GM12878 (cell line): ENCODE measurements around the gene SETD1B. TPM values are rescaled to one million over a fixed set of nuclear protein-coding genes. Genes with fewer than 3 reads are reported as not detected.

Experiments
- ATAC-seq: fragments of 200-7000 bp; cut with Tn5 transposase; 3 replicates; pipeline ENCODE4 v1.9.1; 2020; ENCODE audit warnings: mild to moderate bottlenecking, moderate library complexity
- BruUV-seq: library from RNA; stranded (reverse); fragments of 400-500 nt; replicated peaks from 2 replicates; lab custom pipeline; 2021; lab: Mats Ljungman, UMichigan
- CTCF ChIA-PET: fragments of 300-600 bp; sonication (Branson Sonifier 250); formaldehyde crosslinking; extraction: SDS; loops from one replicate; lab custom pipeline; 2021; ENCODE audit warnings: inconsistent platforms; lab: Yijun Ruan, JAX
- POLR2A ChIA-PET: fragments of 350-600 bp; formaldehyde crosslinking; extraction: SDS; loops from one replicate; lab custom pipeline; 2021; ENCODE audit warnings: inconsistent platforms; lab: Charles Lee
- RAD21 ChIA-PET: fragments of 300-600 bp; sonication (Branson Sonifier 250); formaldehyde crosslinking; loops from one replicate; lab custom pipeline; 2023; ENCODE audit warnings: antibody characterized with exemption; ENCODE audit not compliant: unreplicated experiment; lab: Charles Lee
- SMC1A ChIA-PET: fragments of 300-600 bp; sonication (Branson Sonifier 250); formaldehyde crosslinking; loops from one replicate; lab custom pipeline; 2023; ENCODE audit not compliant: unreplicated experiment, uncharacterized antibody; lab: Charles Lee
- DNase-seq: peaks from one replicate; pipeline ENCODE4 v3.0.0-alpha.2; 2011; ENCODE audit warnings: low read depth, low spot score
- FAIRE-seq: peaks from 3 replicates; lab custom pipeline; 2011; peaks lifted over from hg19 to GRCh38; lab: Jason Lieb, UNC
- H2AFZ ChIP-seq: 2 replicates; pipeline ENCODE4 v1.6.0; 2011; ENCODE audit warnings: low read depth, low read length, control low read depth; ENCODE audit not compliant: control insufficient read depth
- H3K27ac ChIP-seq: 2 replicates; pipeline ENCODE4 v1.5.1; 2011; ENCODE audit warnings: control low read depth; ENCODE audit not compliant: control insufficient read depth, insufficient read depth
- H3K27me3 ChIP-seq, 2 experiments: replicated peaks in 1 of 2; 2 replicates each; pipeline versions ENCODE4 v1.6.0 to v1.6.1; 2011; ENCODE audit warnings: low read length in 1 of 2; ENCODE audit not compliant: control insufficient read depth in 2 of 2, insufficient read depth in 2 of 2
- H3K36me3 ChIP-seq, 2 experiments: 2 replicates each; pipeline ENCODE4 v1.5.1; 2011; ENCODE audit warnings: low read length in 1 of 2; ENCODE audit not compliant: control insufficient read depth in 2 of 2, insufficient read depth in 2 of 2
- H3K4me1 ChIP-seq: 2 replicates; pipeline ENCODE4 v1.6.1; 2011; ENCODE audit warnings: mild to moderate bottlenecking, low read length, moderate library complexity, mixed read lengths; ENCODE audit not compliant: control insufficient read depth, insufficient read depth
- H3K4me2 ChIP-seq: 2 replicates; pipeline ENCODE4 v1.6.0; 2011; ENCODE audit warnings: control low read depth; ENCODE audit not compliant: control insufficient read depth, insufficient read depth
- H3K4me3 ChIP-seq: fragments of 200-600 bp; sonication (generic); 2 replicates; pipeline ENCODE4 v1.5.1; 2016
- H3K79me2 ChIP-seq: 2 replicates; pipeline ENCODE4 v1.6.0; 2011; ENCODE audit warnings: low read length; ENCODE audit not compliant: control insufficient read depth, insufficient read depth
- H3K9ac ChIP-seq: 2 replicates; pipeline ENCODE4 v1.8.0; 2011; ENCODE audit warnings: low read length, control low read depth, mixed read lengths; ENCODE audit not compliant: control insufficient read depth, insufficient read depth
- H3K9me3 ChIP-seq: replicated peaks from 3 replicates; pipeline ENCODE4 v1.5.1; 2011; ENCODE audit warnings: mild to moderate bottlenecking, low read length; ENCODE audit not compliant: control insufficient read depth, insufficient read depth
- H4K20me1 ChIP-seq: 2 replicates; pipeline ENCODE4 v1.6.0; 2011; ENCODE audit not compliant: control insufficient read depth, insufficient read depth
- ATF7 ChIP-seq: fragments of 450-650 bp; IDR thresholded peaks from 2 replicates; pipeline ENCODE4 v1.6.1; 2016; ENCODE audit warnings: low read depth, mild to moderate bottlenecking
- BCL11A ChIP-seq: IDR thresholded peaks from 2 replicates; pipeline ENCODE4 v1.6.1; 2011; ENCODE audit warnings: low read depth, low read length
- BHLHE40 ChIP-seq, 2 experiments: fragments of 450-650 bp in 1 of 2; IDR thresholded peaks; 2 replicates each; pipeline ENCODE4 v1.6.1; 2011 to 2017; ENCODE audit warnings: low read depth in 2 of 2, borderline replicate concordance in 1 of 2, improper control_type of control experiment in 1 of 2, low read length in 1 of 2, mild to moderate bottlenecking in 1 of 2
- ETV6 ChIP-seq, 2 experiments: fragments of 450-650 bp in 1 of 2; IDR thresholded peaks in 1 of 2; conservative IDR thresholded peaks in 1 of 2; 2 replicates each; pipeline ENCODE4 v1.6.1; 2014; ENCODE audit warnings: antibody characterized with exemption in 1 of 2, borderline replicate concordance in 1 of 2, low read depth in 1 of 2, mild to moderate bottlenecking in 1 of 2, moderate library complexity in 1 of 2
- EZH2 ChIP-seq: IDR thresholded peaks from 2 replicates; pipeline ENCODE4 v1.6.1; 2012; ENCODE audit warnings: low read depth, mild to moderate bottlenecking, control low read depth, inconsistent platforms, low read length, borderline replicate concordance; ENCODE audit not compliant: control insufficient read depth
- FOXM1 ChIP-seq: IDR thresholded peaks from 2 replicates; pipeline ENCODE4 v1.6.1; 2012; ENCODE audit warnings: low read depth, mild to moderate bottlenecking, inconsistent platforms, low read length, moderate library complexity
- GATAD2B ChIP-seq: fragments of 450-650 bp; conservative IDR thresholded peaks from 2 replicates; pipeline ENCODE4 v1.6.1; 2017; ENCODE audit warnings: low read depth, mild to moderate bottlenecking, moderate library complexity
- IKZF2 ChIP-seq, 2 experiments: fragments of 450-650 bp; IDR thresholded peaks; 2 replicates each; pipeline ENCODE4 v1.6.1; 2017; ENCODE audit warnings: mild to moderate bottlenecking in 2 of 2, moderate library complexity in 2 of 2
- SKIL ChIP-seq: fragments of 450-650 bp; IDR thresholded peaks from 2 replicates; pipeline ENCODE4 v1.6.1; 2017; ENCODE audit warnings: mild to moderate bottlenecking, low read depth, inconsistent platforms; ENCODE audit not compliant: poor library complexity, severe bottlenecking
- SPI1 ChIP-seq: IDR thresholded peaks from 2 replicates; pipeline ENCODE4 v1.6.1; 2011; ENCODE audit warnings: low read depth, mild to moderate bottlenecking, low read length, moderate library complexity, borderline replicate concordance; ENCODE audit not compliant: insufficient read depth
- SRF ChIP-seq, 2 experiments: IDR thresholded peaks; 2 replicates each; pipeline ENCODE4 v1.6.1; 2011; ENCODE audit warnings: low read depth in 2 of 2, low read length in 2 of 2, mild to moderate bottlenecking in 1 of 2, moderate library complexity in 1 of 2
- WGBS: methylation state at CpG from one replicate; pipeline ENCODE4 v1.1.6; 2016; ENCODE audit warnings: low lambda C conversion rate; ENCODE audit not compliant: insufficient replicate concordance, insufficient coverage; ENCODE audit errors: missing lambda C conversion rate; 5-methylcytosine and 5-hydroxymethylcytosine counted together
- in situ Hi-C: fragments of 300-500 bp; cut with MboI; formaldehyde crosslinking; loops from 9 replicates; pipeline ENCODE4 v1.14.3; 2018; ENCODE audit warnings: mixed read lengths
- intact Hi-C: fragments of 100-400 bp; cut with micrococcal nuclease; formaldehyde crosslinking; loops from one replicate; pipeline ENCODE4 v1.14.2; 2022; ENCODE audit not compliant: unreplicated experiment
- polyA plus RNA-seq, 11 experiments: library from polyadenylated mRNA; depleted of rRNA in 4 of 11; unstranded in 6 of 11; stranded (reverse) in 5 of 11; fragments of >200 nt; fragmentation: Nextera tagmentation in 4 of 11; fragmentation: Illumina TruSeq in 1 of 11; extraction: Ambion mirVana in 4 of 11; extraction: Trizol in 1 of 11; gene quantifications; 1 replicate in 1 of 11; 2 replicates in 10 of 11; pipeline versions ENCODE4 v1.2.1 to v1.2.3, GENCODE V29; 2011 to 2016; ENCODE audit warnings: inconsistent platforms in 2 of 11, missing spikeins in 2 of 11, low read depth in 1 of 11
- total RNA-seq, 4 experiments: library from RNA; depleted of rRNA in 3 of 4; stranded (reverse); fragments of >200 nt in 3 of 4; fragmentation: Illumina TruSeq in 1 of 4; extraction: Trizol in 1 of 4; gene quantifications; 2 replicates each; pipeline versions ENCODE4 v1.2.1 to v1.2.3, GENCODE V29; 2013 to 2021
- TF ChIP-seq, protein P1 (sequence below): IDR thresholded peaks from 2 replicates; pipeline ENCODE4 v1.6.1; 2011; ENCODE audit warnings: borderline replicate concordance, low read depth, mild to moderate bottlenecking, moderate library complexity, mixed read lengths, low read length; ENCODE audit not compliant: insufficient read depth; ENCODE audit errors: extremely low read length
- TF ChIP-seq, protein P2 (sequence below): fragments of 450-650 bp; IDR thresholded peaks from 2 replicates; pipeline ENCODE4 v1.6.1; 2018; ENCODE audit warnings: mild to moderate bottlenecking, low read depth, moderate library complexity; ENCODE audit not compliant: partially characterized antibody

SETD1B gene
- total and polyA plus RNA-seq, 10 of the 15 experiments (the other 5 are each of a cell fraction or from before 2014, with no cell fraction given) = 0.50 to 17.3 (median 1.6) TPM

DNA sequence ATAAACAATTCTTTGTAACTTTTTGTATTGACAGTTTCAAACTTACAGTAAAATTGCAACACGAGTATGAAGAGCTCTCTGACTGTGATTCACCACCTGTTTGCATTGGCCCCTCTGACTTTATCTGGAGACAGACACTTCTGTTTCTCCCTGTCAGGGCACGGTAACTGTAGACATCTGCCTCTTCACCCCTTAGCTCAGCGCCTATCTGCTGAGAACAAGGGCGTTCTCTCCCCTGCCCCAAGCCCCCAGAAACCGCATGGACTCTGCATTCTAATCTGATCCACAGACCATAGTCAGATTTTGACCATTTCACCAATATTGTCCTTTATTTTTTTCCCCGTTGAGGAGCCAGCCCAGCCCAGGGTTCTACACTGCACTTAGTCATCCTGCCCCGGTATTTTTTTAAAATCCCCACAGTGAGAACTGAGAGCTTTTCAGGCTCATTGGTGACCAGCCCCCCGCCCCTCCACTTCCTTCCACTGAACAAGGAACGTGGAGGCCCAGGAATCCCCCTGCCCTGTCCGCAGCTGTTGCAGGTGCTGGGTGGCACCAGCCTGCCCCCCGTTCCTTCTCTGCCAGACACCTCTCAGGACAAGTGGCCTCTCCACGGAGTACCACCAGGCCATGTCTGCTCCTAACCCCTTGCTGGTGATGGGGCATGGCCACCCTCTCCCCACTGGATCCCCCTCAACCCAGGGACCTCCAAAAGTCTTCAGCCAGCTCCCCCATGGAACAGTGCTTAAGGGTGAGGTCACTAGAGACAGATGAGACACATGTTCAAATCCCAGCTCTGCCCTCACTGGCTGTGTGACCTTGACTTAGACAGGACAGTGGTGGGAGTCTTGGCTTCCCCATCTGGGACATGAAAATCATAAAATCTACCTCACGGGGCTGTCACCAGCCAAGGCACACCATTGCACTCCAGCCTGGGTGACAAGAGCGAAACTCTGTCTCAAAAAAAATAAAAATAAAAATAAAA, 21.5 kb upstream of the SETD1B start:
- Histone ChIP-seq H3K36me3 (peaks cover 28 to 29% of the 10 kb centered on the region in 2 experiments), H3K4me3 (peak overlapping the region; percentile 41; the same call in 1 of the 2 replicates), H3K4me1 (peaks cover 60% of the 10 kb centered on the region), H3K9me3 (no peaks in the 10 kb centered on the region), H3K9ac (peak overlapping the region; percentile 63), H3K79me2 (peaks cover 51% of the 10 kb centered on the region), H3K4me2 (peak overlapping the region; percentile 96), H3K27me3 (no peaks in the 10 kb centered on the region), H2AFZ (peak overlapping the region; percentile 61), H3K27ac (peak overlapping the region; percentile 98), H4K20me1 (no peaks in the 10 kb centered on the region)
- in situ Hi-C loops (no loop called here), intact Hi-C loops (loop anchor here (1.0 kb wide), 1 partner anchor 8 kb away; no protein-coding TSS in a partner anchor)
- ChIA-PET RAD21 (interaction anchor here (0.6 to 11.5 kb wide), 10 partner anchors 9 to 279 kb away, joined by 3 to 230 read pairs (median 4); partner anchors contain the start of genes PSMD9, RHOF, SETD1B and TMEM120B), CTCF (interaction anchor here (0.6 to 15.0 kb wide), 15 partner anchors 10 to 376 kb away, joined by 3 to 492 read pairs (median 4); partner anchors contain the start of genes PSMD9, RHOF and TMEM120B), POLR2A (interaction anchor here (0.5 to 6.5 kb wide), 15 partner anchors 9 to 1154 kb away, joined by 3 to 114 read pairs (median 5); partner anchors contain the start of genes ORAI1, PSMD9, RHOF and SETD1B), SMC1A (interaction anchor here (0.6 to 3.0 kb wide), 14 partner anchors 9 to 230 kb away, joined by 3 to 94 read pairs (median 4); partner anchors contain the start of genes RHOF and SETD1B)
- no TSS peak for BruUV-seq
- DNase-seq (no peak), FAIRE-seq (peak; percentile 99), ATAC-seq (peak; percentile 88)
- WGBS = 6% methylated on average over 14 of the region's 14 CpGs
- 0 out of 2 replicates have a peak, but pooled peaks have one; percentile 60 for TF ChIP-seq FOXM1
- no peak for TF ChIP-seq SRF (IDR thresholded peaks at IDR 0.05; ENCODE audit: low read depth in 2 of 2, low read length in 2 of 2)
- peak; percentile 25 for TF ChIP-seq SKIL
- TF ChIP-seq GATAD2B = peak; percentile 77
- TF ChIP-seq EZH2 = no peak
- peak; percentile 75 for TF ChIP-seq SPI1
- peak; percentile 62 to 74; a peak in 3 of 4 replicates for TF ChIP-seq IKZF2 (IDR thresholded peaks at IDR 0.05)
- TF ChIP-seq ATF7 = no peak
- TF ChIP-seq, protein P1, sequence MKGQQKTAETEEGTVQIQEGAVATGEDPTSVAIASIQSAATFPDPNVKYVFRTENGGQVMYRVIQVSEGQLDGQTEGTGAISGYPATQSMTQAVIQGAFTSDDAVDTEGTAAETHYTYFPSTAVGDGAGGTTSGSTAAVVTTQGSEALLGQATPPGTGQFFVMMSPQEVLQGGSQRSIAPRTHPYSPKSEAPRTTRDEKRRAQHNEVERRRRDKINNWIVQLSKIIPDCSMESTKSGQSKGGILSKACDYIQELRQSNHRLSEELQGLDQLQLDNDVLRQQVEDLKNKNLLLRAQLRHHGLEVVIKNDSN = no peak
- TF ChIP-seq ETV6 (conservative IDR thresholded peaks at IDR 0.05 in 1 of 2, IDR thresholded peaks at IDR 0.05 in 1 of 2; ENCODE audit: borderline replicate concordance in 1 of 2, low read depth in 1 of 2) = 0 out of 4 replicates have a peak, but pooled peaks of 1 of the 2 experiments have one; percentile 26
- TF ChIP-seq BCL11A = 0 out of 2 replicates have a peak, but pooled peaks have one; percentile 37
- TF ChIP-seq, protein P2, sequence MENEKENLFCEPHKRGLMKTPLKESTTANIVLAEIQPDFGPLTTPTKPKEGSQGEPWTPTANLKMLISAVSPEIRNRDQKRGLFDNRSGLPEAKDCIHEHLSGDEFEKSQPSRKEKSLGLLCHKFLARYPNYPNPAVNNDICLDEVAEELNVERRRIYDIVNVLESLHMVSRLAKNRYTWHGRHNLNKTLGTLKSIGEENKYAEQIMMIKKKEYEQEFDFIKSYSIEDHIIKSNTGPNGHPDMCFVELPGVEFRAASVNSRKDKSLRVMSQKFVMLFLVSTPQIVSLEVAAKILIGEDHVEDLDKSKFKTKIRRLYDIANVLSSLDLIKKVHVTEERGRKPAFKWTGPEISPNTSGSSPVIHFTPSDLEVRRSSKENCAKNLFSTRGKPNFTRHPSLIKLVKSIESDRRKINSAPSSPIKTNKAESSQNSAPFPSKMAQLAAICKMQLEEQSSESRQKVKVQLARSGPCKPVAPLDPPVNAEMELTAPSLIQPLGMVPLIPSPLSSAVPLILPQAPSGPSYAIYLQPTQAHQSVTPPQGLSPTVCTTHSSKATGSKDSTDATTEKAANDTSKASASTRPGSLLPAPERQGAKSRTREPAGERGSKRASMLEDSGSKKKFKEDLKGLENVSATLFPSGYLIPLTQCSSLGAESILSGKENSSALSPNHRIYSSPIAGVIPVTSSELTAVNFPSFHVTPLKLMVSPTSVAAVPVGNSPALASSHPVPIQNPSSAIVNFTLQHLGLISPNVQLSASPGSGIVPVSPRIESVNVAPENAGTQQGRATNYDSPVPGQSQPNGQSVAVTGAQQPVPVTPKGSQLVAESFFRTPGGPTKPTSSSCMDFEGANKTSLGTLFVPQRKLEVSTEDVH = no peak
- peak; percentile 55 to 71; a peak in 3 of 4 replicates for TF ChIP-seq BHLHE40 (IDR thresholded peaks at IDR 0.05; ENCODE audit: borderline replicate concordance in 1 of 2, low read depth in 2 of 2, low read length in 1 of 2)
